ENCODE results near the gene ADK.
"Not testable (repeated sequence)": the region's sequence is repeated elsewhere in the genome, so short reads cannot be mapped to it uniquely, and the experiment has no call there.

Gene ADK

GRCh38 chr10:74276416-74276815 is 125.4 kb downstream of the ADK start:
- no peaks in the 10 kb centered on the region for H3K27me3 ChIP-seq (ENCODE audit: control insufficient read depth, insufficient read depth, low read length)
- no peak overlapping the region for H3K4me3 ChIP-seq (ENCODE audit: low read depth, low read length)
- H3K9ac ChIP-seq (ENCODE audit: low read depth, low read length), result no peak overlapping the region
- no peaks in the 10 kb centered on the region for H3K4me1 ChIP-seq (ENCODE audit: control insufficient read depth, insufficient read depth, low read length)
- H3K36me3 ChIP-seq (ENCODE audit: control insufficient read depth, insufficient read depth, low read length), result no peaks in the 10 kb centered on the region
- no peak overlapping the region for H3K27ac ChIP-seq (ENCODE audit: low read depth, low read length)
- H3K9me3 ChIP-seq (ENCODE audit: control insufficient read depth, insufficient read depth, low read length), result no peaks in the 10 kb centered on the region

GRCh38 chr10:74282151-74282847 is 131.3 kb downstream of the ADK start:
- Histone ChIP-seq H3K27me3 (ENCODE audit: control insufficient read depth, insufficient read depth, low read length) (no peaks in the 10 kb centered on the region), H3K9ac (ENCODE audit: low read depth, low read length) (no peak overlapping the region), H3K36me3 (ENCODE audit: control insufficient read depth, insufficient read depth, low read length) (no peaks in the 10 kb centered on the region), H3K9me3 (ENCODE audit: control insufficient read depth, insufficient read depth, low read length) (no peaks in the 10 kb centered on the region), H3K27ac (ENCODE audit: low read depth, low read length) (no peak overlapping the region), H3K4me3 (ENCODE audit: low read depth, low read length) (no peak overlapping the region), H3K4me1 (ENCODE audit: control insufficient read depth, insufficient read depth, low read length) (no peaks in the 10 kb centered on the region)

GRCh38 chr10:74282848-74283210 is 131.8 kb downstream of the ADK start:
- Histone ChIP-seq H3K9ac (ENCODE audit: low read depth, low read length) (no peak overlapping the region), H3K4me3 (ENCODE audit: low read depth, low read length) (no peak overlapping the region), H3K27ac (ENCODE audit: low read depth, low read length) (no peak overlapping the region), H3K27me3 (ENCODE audit: control insufficient read depth, insufficient read depth, low read length) (no peaks in the 10 kb centered on the region), H3K4me1 (ENCODE audit: control insufficient read depth, insufficient read depth, low read length) (no peaks in the 10 kb centered on the region), H3K36me3 (ENCODE audit: control insufficient read depth, insufficient read depth, low read length) (no peaks in the 10 kb centered on the region), H3K9me3 (ENCODE audit: control insufficient read depth, insufficient read depth, low read length) (no peaks in the 10 kb centered on the region)

- Histone ChIP-seq H3K27ac (ENCODE audit: low read depth, low read length) (no peak overlapping the region), H3K9ac (ENCODE audit: low read depth, low read length) (no peak overlapping the region), H3K27me3 (ENCODE audit: control insufficient read depth, insufficient read depth, low read length) (no peaks in the 10 kb centered on the region), H3K36me3 (ENCODE audit: control insufficient read depth, insufficient read depth, low read length) (no peaks in the 10 kb centered on the region), H3K4me3 (ENCODE audit: low read depth, low read length) (no peak overlapping the region), H3K4me1 (ENCODE audit: control insufficient read depth, insufficient read depth, low read length) (peaks cover 11% of the 10 kb centered on the region; the same call in 1 of the 2 replicates), H3K9me3 (ENCODE audit: control insufficient read depth, insufficient read depth, low read length) (no peaks in the 10 kb centered on the region)
Measured at GRCh38 chr10:74289188-74289587, 138.2 kb downstream of the ADK start.

- no peak overlapping the region for H3K4me3 ChIP-seq (ENCODE audit: low read depth, low read length)
- no peak overlapping the region for H3K27ac ChIP-seq (ENCODE audit: low read depth, low read length)
- H3K9me3 ChIP-seq (ENCODE audit: control insufficient read depth, insufficient read depth, low read length), result no peaks in the 10 kb centered on the region
- no peaks in the 10 kb centered on the region for H3K27me3 ChIP-seq (ENCODE audit: control insufficient read depth, insufficient read depth, low read length)
- H3K9ac ChIP-seq (ENCODE audit: low read depth, low read length), result no peak overlapping the region
- H3K4me1 ChIP-seq (ENCODE audit: control insufficient read depth, insufficient read depth, low read length), result peaks cover 11% of the 10 kb centered on the region; the same call in 1 of the 2 replicates
- H3K36me3 ChIP-seq (ENCODE audit: control insufficient read depth, insufficient read depth, low read length), result no peaks in the 10 kb centered on the region
Measured at GRCh38 chr10:74289951-74290350, 138.9 kb downstream of the ADK start.

- no peak overlapping the region for H3K9ac ChIP-seq (ENCODE audit: low read depth, low read length)
- no peak overlapping the region for H3K27ac ChIP-seq (ENCODE audit: low read depth, low read length)
- H3K36me3 ChIP-seq (ENCODE audit: control insufficient read depth, insufficient read depth, low read length), result no peaks in the 10 kb centered on the region
- no peaks in the 10 kb centered on the region for H3K9me3 ChIP-seq (ENCODE audit: control insufficient read depth, insufficient read depth, low read length)
- H3K4me3 ChIP-seq (ENCODE audit: low read depth, low read length), result no peak overlapping the region
- H3K27me3 ChIP-seq (ENCODE audit: control insufficient read depth, insufficient read depth, low read length), result no peaks in the 10 kb centered on the region
- H3K4me1 ChIP-seq (ENCODE audit: control insufficient read depth, insufficient read depth, low read length), result peaks cover 11% of the 10 kb centered on the region; the same call in 1 of the 2 replicates
Measured at GRCh38 chr10:74290708-74291107, 139.7 kb downstream of the ADK start.

GRCh38 chr10:74292871-74293427 is 141.9 kb downstream of the ADK start:
- H3K9me3 ChIP-seq (ENCODE audit: control insufficient read depth, insufficient read depth, low read length), result no peaks in the 10 kb centered on the region

GRCh38 chr10:74293686-74294371 is 142.8 kb downstream of the ADK start:
- Histone ChIP-seq H3K9me3 (ENCODE audit: control insufficient read depth, insufficient read depth, low read length) (no peaks in the 10 kb centered on the region), H3K4me3 (ENCODE audit: low read depth, low read length) (no peak overlapping the region), H3K4me1 (ENCODE audit: control insufficient read depth, insufficient read depth, low read length) (peaks cover 11% of the 10 kb centered on the region; the same call in 1 of the 2 replicates), H3K36me3 (ENCODE audit: control insufficient read depth, insufficient read depth, low read length) (no peaks in the 10 kb centered on the region), H3K27ac (ENCODE audit: low read depth, low read length) (no peak overlapping the region), H3K27me3 (ENCODE audit: control insufficient read depth, insufficient read depth, low read length) (no peaks in the 10 kb centered on the region), H3K9ac (ENCODE audit: low read depth, low read length) (no peak overlapping the region)

More at GRCh38 chr10:74292871-74293427, 141.9 kb downstream of the ADK start:
- Histone ChIP-seq H3K36me3 (ENCODE audit: control insufficient read depth, insufficient read depth, low read length) (no peaks in the 10 kb centered on the region), H3K27ac (ENCODE audit: low read depth, low read length) (no peak overlapping the region), H3K4me1 (ENCODE audit: control insufficient read depth, insufficient read depth, low read length) (peaks cover 11% of the 10 kb centered on the region; the same call in 1 of the 2 replicates), H3K9ac (ENCODE audit: low read depth, low read length) (no peak overlapping the region), H3K27me3 (ENCODE audit: control insufficient read depth, insufficient read depth, low read length) (no peaks in the 10 kb centered on the region), H3K4me3 (ENCODE audit: low read depth, low read length) (no peak overlapping the region)

GRCh38 chr10:74297389-74298080 is 146.5 kb downstream of the ADK start:
- Histone ChIP-seq H3K27ac (ENCODE audit: low read depth, low read length) (no peak overlapping the region), H3K4me1 (ENCODE audit: control insufficient read depth, insufficient read depth, low read length) (no peaks in the 10 kb centered on the region), H3K9ac (ENCODE audit: low read depth, low read length) (no peak overlapping the region), H3K27me3 (ENCODE audit: control insufficient read depth, insufficient read depth, low read length) (no peaks in the 10 kb centered on the region), H3K4me3 (ENCODE audit: low read depth, low read length) (no peak overlapping the region), H3K36me3 (ENCODE audit: control insufficient read depth, insufficient read depth, low read length) (no peaks in the 10 kb centered on the region), H3K9me3 (ENCODE audit: control insufficient read depth, insufficient read depth, low read length) (no peaks in the 10 kb centered on the region)

- H3K9ac ChIP-seq (ENCODE audit: low read depth, low read length); H3K36me3 ChIP-seq (ENCODE audit: control insufficient read depth, insufficient read depth, low read length); H3K27ac ChIP-seq (ENCODE audit: low read depth, low read length); H3K4me1 ChIP-seq (ENCODE audit: control insufficient read depth, insufficient read depth, low read length); H3K9me3 ChIP-seq (ENCODE audit: control insufficient read depth, insufficient read depth, low read length); H3K27me3 ChIP-seq (ENCODE audit: control insufficient read depth, insufficient read depth, low read length); H3K4me3 ChIP-seq (ENCODE audit: low read depth, low read length): not testable (repeated sequence)
Measured at GRCh38 chr10:74300074-74300621, 149.1 kb downstream of the ADK start.
